MM.1S (cell line): Measurements from ENCODE around the gene COLEC11.

Experiments used
- DNase-seq: peaks from one replicate; pipeline ENCODE4 v3.0.0-alpha.2; 2015
- H2AFZ ChIP-seq: fragments of 300-600 bp; sonication (generic); 2 replicates; pipeline ENCODE4 v1.6.0; 2016; ENCODE audit warnings: antibody characterized with exemption, low read length
- H3F3A ChIP-seq: fragments of 300-600 bp; sonication (generic); 2 replicates; pipeline ENCODE4 v1.6.1; 2016; ENCODE audit warnings: mild to moderate bottlenecking, antibody characterized with exemption, low read length, moderate library complexity, mixed read lengths; ENCODE audit not compliant: insufficient read depth
- H3K27ac ChIP-seq: fragments of 300-600 bp; sonication (generic); 2 replicates; pipeline ENCODE4 v1.5.1; 2016; ENCODE audit warnings: mild to moderate bottlenecking, low read length
- H3K27me3 ChIP-seq: fragments of 300-600 bp; sonication (generic); replicated peaks from 2 replicates; pipeline ENCODE4 v1.6.0; 2016; ENCODE audit warnings: low read length; ENCODE audit not compliant: insufficient read depth
- H3K36me3 ChIP-seq: fragments of 300-600 bp; sonication (generic); replicated peaks from 2 replicates; pipeline ENCODE4 v1.6.1; 2016; ENCODE audit warnings: mild to moderate bottlenecking, low read length, mixed read lengths; ENCODE audit not compliant: insufficient read depth
- H3K4me1 ChIP-seq: fragments of 300-600 bp; sonication (generic); 2 replicates; pipeline ENCODE4 v1.6.1; 2016; ENCODE audit warnings: low read length, mixed read lengths
- H3K4me2 ChIP-seq: fragments of 300-600 bp; sonication (generic); 2 replicates; pipeline ENCODE4 v1.6.0; 2016; ENCODE audit warnings: low read depth, low read length
- H3K4me3 ChIP-seq: fragments of 300-600 bp; sonication (generic); 2 replicates; pipeline ENCODE4 v1.5.1; 2016; ENCODE audit warnings: low read length, mixed read lengths
- H3K79me2 ChIP-seq: fragments of 300-600 bp; sonication (generic); 2 replicates; pipeline ENCODE4 v1.6.1; 2016; ENCODE audit warnings: mixed run types, low read length, mixed read lengths
- H3K9ac ChIP-seq: fragments of 300-600 bp; sonication (generic); 2 replicates; pipeline ENCODE4 v1.6.1; 2016; ENCODE audit warnings: low read length, mixed read lengths
- H3K9me2 ChIP-seq: fragments of 300-600 bp; sonication (generic); replicated peaks from 2 replicates; pipeline ENCODE4 v1.6.1; 2016; ENCODE audit warnings: mild to moderate bottlenecking, low read length, mixed read lengths; ENCODE audit not compliant: insufficient read depth
- H3K9me3 ChIP-seq: fragments of 300-600 bp; sonication (generic); replicated peaks from 2 replicates; pipeline ENCODE4 v1.6.1; 2016; ENCODE audit warnings: mild to moderate bottlenecking, low read length, mixed read lengths; ENCODE audit not compliant: insufficient read depth
- H4K20me1 ChIP-seq: fragments of 300-600 bp; sonication (generic); 2 replicates; pipeline ENCODE4 v1.6.1; 2016; ENCODE audit warnings: mild to moderate bottlenecking, low read length, moderate library complexity, mixed read lengths; ENCODE audit not compliant: insufficient read depth
- CTCF ChIP-seq: fragments of 300-600 bp; sonication (generic); IDR thresholded peaks from 2 replicates; pipeline ENCODE4 v1.5.1; 2016; ENCODE audit warnings: antibody characterized with exemption, low read length, mixed read lengths
- EZH2 ChIP-seq: fragments of 300-600 bp; sonication (generic); optimal IDR thresholded peaks from 2 replicates; pipeline ENCODE3; 2017; ENCODE audit warnings: low read depth, mild to moderate bottlenecking, antibody characterized with exemption, low read length, mixed read lengths
- EZH2phosphoT487 ChIP-seq: fragments of 300-600 bp; sonication (generic); IDR thresholded peaks from 2 replicates; pipeline ENCODE4 v1.6.1; 2018; ENCODE audit warnings: antibody characterized with exemption, low read length

Gene COLEC11

DNA sequence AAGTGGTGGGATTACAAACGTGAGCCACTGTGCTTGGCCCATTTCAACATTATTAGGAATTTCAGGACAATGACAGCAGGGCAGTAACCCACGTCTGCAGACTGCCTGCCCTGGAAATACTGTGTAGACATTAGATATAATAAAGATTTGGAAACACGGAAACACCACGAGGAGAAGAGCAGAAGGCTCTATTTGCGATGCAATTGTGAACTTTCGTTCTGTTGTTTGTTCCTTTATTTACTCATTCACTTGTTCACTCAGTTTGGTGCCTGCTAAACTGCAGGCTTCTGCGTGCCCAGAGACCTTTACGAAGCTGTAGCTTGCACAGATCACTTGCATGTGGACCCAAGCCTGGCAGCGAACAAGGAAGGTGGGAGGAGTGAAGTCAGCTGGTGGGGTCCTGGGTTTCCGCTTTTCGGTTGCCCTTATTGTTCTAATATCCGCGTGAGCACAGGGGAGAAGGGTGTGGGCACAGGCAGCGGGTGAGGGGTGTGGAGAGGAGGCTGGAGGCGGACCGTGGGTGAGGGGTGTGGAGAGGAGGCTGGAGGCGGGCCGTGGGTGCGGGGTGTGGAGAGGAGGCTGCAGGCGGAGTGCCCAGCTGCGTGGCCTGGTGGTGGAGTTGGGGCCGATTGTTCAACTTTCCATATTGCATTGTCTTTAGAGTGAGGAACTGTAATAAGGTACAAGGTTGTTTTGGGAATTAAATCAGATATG, 3.4 kb downstream of the COLEC11 start:
- H3K36me3 ChIP-seq: no peaks in the 10 kb centered on the region
- DNase-seq: no peak
- H3K79me2 ChIP-seq: no peaks in the 10 kb centered on the region
- H3F3A ChIP-seq: no peaks in the 10 kb centered on the region
- no peak overlapping the region for H3K4me3 ChIP-seq
- no peak overlapping the region for H3K9ac ChIP-seq
- H2AFZ ChIP-seq: no peak overlapping the region
- no peaks in the 10 kb centered on the region for H3K27me3 ChIP-seq
- no peak for TF ChIP-seq EZH2phosphoT487
- H3K4me2 ChIP-seq: no peak overlapping the region
- H4K20me1 ChIP-seq: no peaks in the 10 kb centered on the region
- H3K4me1 ChIP-seq: no peaks in the 10 kb centered on the region
- no peaks in the 10 kb centered on the region for H3K9me3 ChIP-seq
- H3K27ac ChIP-seq: no peak overlapping the region
- no peaks in the 10 kb centered on the region for H3K9me2 ChIP-seq

- Histone ChIP-seq H3K79me2 (no peaks in the 10 kb centered on the region), H3K4me1 (no peaks in the 10 kb centered on the region), H3K9me3 (no peaks in the 10 kb centered on the region), H3K9me2 (no peaks in the 10 kb centered on the region), H3K27me3 (no peaks in the 10 kb centered on the region), H3K9ac (no peak overlapping the region), H2AFZ (no peak overlapping the region), H3K4me3 (no peak overlapping the region), H3K36me3 (no peaks in the 10 kb centered on the region), H3K27ac (no peak overlapping the region), H4K20me1 (no peaks in the 10 kb centered on the region), H3F3A (no peaks in the 10 kb centered on the region), H3K4me2 (no peak overlapping the region)
- TF ChIP-seq EZH2: no peak
- no peak for TF ChIP-seq EZH2phosphoT487
- no peak for DNase-seq
These were observed 4.3 kb downstream of the COLEC11 start for GRCh38 chr2:3598912-3599854.

GRCh38 chr2:3600256-3600855, 5.4 kb downstream of the COLEC11 start:
- H3K9me3 ChIP-seq: no peaks in the 10 kb centered on the region
- no peak for DNase-seq
- H3K4me1 ChIP-seq: no peaks in the 10 kb centered on the region
- no peaks in the 10 kb centered on the region for H4K20me1 ChIP-seq
- H3K9me2 ChIP-seq: no peaks in the 10 kb centered on the region
- H3K27me3 ChIP-seq: no peaks in the 10 kb centered on the region
- H3K27ac ChIP-seq: no peak overlapping the region
- H3F3A ChIP-seq: no peaks in the 10 kb centered on the region
- no peak overlapping the region for H3K4me3 ChIP-seq
- H3K4me2 ChIP-seq: no peak overlapping the region
- no peaks in the 10 kb centered on the region for H3K36me3 ChIP-seq
- TF ChIP-seq CTCF: no peak
- no peak for TF ChIP-seq EZH2
- TF ChIP-seq EZH2phosphoT487: no peak
- H3K79me2 ChIP-seq: no peaks in the 10 kb centered on the region
- no peak overlapping the region for H2AFZ ChIP-seq
- H3K9ac ChIP-seq: no peak overlapping the region

GRCh38 chr2:3601561-3602271, 6.8 kb downstream of the COLEC11 start:
- no peak overlapping the region for H3K9ac ChIP-seq
- H4K20me1 ChIP-seq: no peaks in the 10 kb centered on the region
- H3K27me3 ChIP-seq: no peaks in the 10 kb centered on the region
- H3K79me2 ChIP-seq: no peaks in the 10 kb centered on the region
- no peaks in the 10 kb centered on the region for H3K36me3 ChIP-seq
- H3K27ac ChIP-seq: no peak overlapping the region
- no peaks in the 10 kb centered on the region for H3K9me2 ChIP-seq
- H3K4me1 ChIP-seq: no peaks in the 10 kb centered on the region
- no peak overlapping the region for H2AFZ ChIP-seq
- no peaks in the 10 kb centered on the region for H3K9me3 ChIP-seq
- H3F3A ChIP-seq: no peaks in the 10 kb centered on the region
- DNase-seq: no peak
- no peak overlapping the region for H3K4me2 ChIP-seq
- TF ChIP-seq EZH2phosphoT487: no peak
- no peak for TF ChIP-seq EZH2
- TF ChIP-seq CTCF: no peak
- H3K4me3 ChIP-seq: no peak overlapping the region
